Activated CD8-positive, alpha-beta T cell treated with anti-CD3 and anti-CD28 coated beads for 36 hours (primary cell): Measurements from ENCODE around the gene CD3G. TPM values are rescaled to one million over a fixed set of nuclear protein-coding genes. Genes with fewer than 3 reads are reported as not detected.

Source experiments
- ATAC-seq: fragments of 200-7000 bp; cut with Tn5 transposase; one replicate; pipeline ENCODE4 v1.10.0; 2021; ENCODE audit warnings: mild to moderate bottlenecking, moderate library complexity
- CTCF ChIA-PET: fragments of 350-600 bp; sonication (Branson Sonifier 250); formaldehyde crosslinking; loops from one replicate; lab custom pipeline; 2021; ENCODE audit warnings: antibody characterized with exemption; lab: Charles Lee
- POLR2A ChIA-PET: fragments of 350-600 bp; sonication (Branson Sonifier 250); formaldehyde crosslinking; loops from one replicate; lab custom pipeline; 2021; ENCODE audit warnings: antibody characterized with exemption; lab: Charles Lee
- DNase-seq: peaks from one replicate; pipeline ENCODE4 v3.0.0-alpha.2; 2020
- H3K27ac Mint-ChIP-seq: one replicate; pipeline ENCODE4 v1.8.0; 2021; ENCODE audit warnings: mild to moderate bottlenecking, mixed read lengths
- H3K27me3 Mint-ChIP-seq: one replicate; pipeline ENCODE4 v1.8.0; 2021; ENCODE audit warnings: mixed read lengths
- H3K36me3 Mint-ChIP-seq: one replicate; pipeline ENCODE4 v1.8.0; 2021; ENCODE audit warnings: low read depth, mixed read lengths
- H3K4me1 Mint-ChIP-seq: one replicate; pipeline ENCODE4 v1.8.0; 2021; ENCODE audit warnings: low read depth, mixed read lengths
- H3K4me3 Mint-ChIP-seq: one replicate; pipeline ENCODE4 v1.8.0; 2021; ENCODE audit warnings: mild to moderate bottlenecking, moderate library complexity, mixed read lengths
- H3K9me3 Mint-ChIP-seq: one replicate; pipeline ENCODE4 v1.8.0; 2021; ENCODE audit warnings: mixed read lengths
- CTCF ChIP-seq: fragments of 200-600 bp; IDR thresholded peaks from one replicate; pipeline ENCODE4 v1.8.0; 2022; ENCODE audit warnings: antibody characterized with exemption, mild to moderate bottlenecking
- intact Hi-C: fragments of 100-400 bp; cut with micrococcal nuclease; formaldehyde crosslinking; loops from one replicate; pipeline ENCODE4 v1.10.0; 2022
- total RNA-seq, 2 experiments: library from RNA; stranded (reverse); gene quantifications; one replicate each; pipeline ENCODE4 v1.2.3, GENCODE V29; 2021

The CD3G gene
- total RNA-seq = 100 to 1,000 TPM; 116 to 118 TPM

GRCh38 chr11:118343981-118344515 is at the start of gene CD3G:
Gene CD3G (plus strand): TSS chr11:118344344. CDS start chr11:118344424, 80 bp downstream.
- no peaks in the 10 kb centered on the region for H3K27me3 Mint-ChIP-seq
- peak within 1 kb of the TSS; percentile 96 for H3K27ac Mint-ChIP-seq
- DNase-seq = peak; percentile 85
- ATAC-seq = peak; percentile 67
- POLR2A ChIA-PET = interaction anchor here (0.6 to 2.3 kb wide), 8 partner anchors 9 to 163 kb away, joined by 3 to 9 read pairs (median 4); partner anchors contain the start of gene UBE4A
- no peak for TF ChIP-seq CTCF
- CTCF ChIA-PET = interaction anchor here (1.0 to 6.0 kb wide), 4 partner anchors 32 to 133 kb away, joined by 3 to 38 read pairs (median 4); no protein-coding TSS in a partner anchor
- H3K4me3 Mint-ChIP-seq = peak within 1 kb of the TSS; percentile 81
- no peaks in the 10 kb centered on the region for H3K9me3 Mint-ChIP-seq
- peaks cover 43% of the 10 kb centered on the region for H3K4me1 Mint-ChIP-seq
- intact Hi-C loops = loop anchor here (2.0 to 5.0 kb wide), 3 partner anchors 39 to 142 kb away; partner anchors contain the start of gene CD3E
- peaks cover 62% of the 10 kb centered on the region for H3K36me3 Mint-ChIP-seq

GRCh38 chr11:118295199-118295598 is 48.9 kb upstream of the CD3G start:
- peak overlapping the region; percentile 30 for H3K27ac Mint-ChIP-seq
- POLR2A ChIA-PET = interaction anchor here (0.7 to 2.1 kb wide), 8 partner anchors 9 to 71 kb away, joined by 3 to 13 read pairs (median 3); partner anchors contain the start of genes CD3E and JAML

GRCh38 chr11:118295815-118296454 is 48.2 kb upstream of the CD3G start:
- ATAC-seq = peak; percentile 77
- no peaks in the 10 kb centered on the region for H3K36me3 Mint-ChIP-seq
- peak; percentile 78 for TF ChIP-seq CTCF

More at GRCh38 chr11:118295199-118295598, 48.9 kb upstream of the CD3G start:
- CTCF ChIA-PET = interaction anchor here (0.7 to 12.3 kb wide), 61 partner anchors 8 to 280 kb away, joined by 3 to 86 read pairs (median 4); partner anchors contain the start of genes CD3D, CD3E, CD3G and JAML
- DNase-seq = no peak
- Mint-ChIP-seq H3K4me1 (peaks cover 23% of the 10 kb centered on the region), H3K27me3 (no peaks in the 10 kb centered on the region), H3K4me3 (no peak overlapping the region), H3K9me3 (no peaks in the 10 kb centered on the region), H3K36me3 (no peaks in the 10 kb centered on the region)
- peak; percentile 31 for ATAC-seq
- intact Hi-C loops = no loop called here
- TF ChIP-seq CTCF = no peak

GRCh38 chr11:118301600-118302195 is 42.4 kb upstream of the CD3G start:
- H3K27ac Mint-ChIP-seq = peak overlapping the region; percentile 31
- H3K9me3 Mint-ChIP-seq = no peaks in the 10 kb centered on the region
- no peaks in the 10 kb centered on the region for H3K27me3 Mint-ChIP-seq
- H3K36me3 Mint-ChIP-seq = peaks cover 17% of the 10 kb centered on the region
- CTCF ChIA-PET = interaction anchor here (1.1 to 12.3 kb wide), 8 partner anchors 10 to 130 kb away, joined by 3 to 86 read pairs (median 6); partner anchors contain the start of genes MPZL2 and UBE4A
- no peak for DNase-seq
- no peak for TF ChIP-seq CTCF
- POLR2A ChIA-PET = interaction anchor here (1.1 to 2.0 kb wide), 6 partner anchors 10 to 103 kb away, joined by 3 to 7 read pairs (median 4); partner anchors contain the start of gene UBE4A
- ATAC-seq = no peak
- intact Hi-C loops = no loop called here
- peaks cover 26% of the 10 kb centered on the region for H3K4me1 Mint-ChIP-seq
- H3K4me3 Mint-ChIP-seq = no peak overlapping the region

More at GRCh38 chr11:118295815-118296454, 48.2 kb upstream of the CD3G start:
- ChIA-PET CTCF (interaction anchor here (0.7 to 12.3 kb wide), 61 partner anchors 8 to 281 kb away, joined by 3 to 86 read pairs (median 4); partner anchors contain the start of genes CD3D, CD3E, CD3G and JAML), POLR2A (interaction anchor here (0.6 to 2.1 kb wide), 8 partner anchors 8 to 66 kb away, joined by 3 to 13 read pairs (median 3); partner anchors contain the start of gene CD3E)
- Mint-ChIP-seq H3K27ac (peak overlapping the region; percentile 36), H3K4me1 (peaks cover 20% of the 10 kb centered on the region), H3K9me3 (no peaks in the 10 kb centered on the region), H3K27me3 (no peaks in the 10 kb centered on the region), H3K4me3 (no peak overlapping the region)
- peak; percentile 70 for DNase-seq
- intact Hi-C loops = no loop called here
